ENCODE data around the gene XAGE1B.
"Not testable (repeated sequence)": the region's sequence is repeated elsewhere in the genome, so short reads cannot be mapped to it uniquely, and the experiment has no call there.

XAGE1B gene

GRCh38 chrX:52516987-52517325 lies at the start of gene XAGE1B:
Gene XAGE1B, minus strand, starts transcription at chrX:52517063. Its CDS starts 1,536 bp downstream, at chrX:52515527.
- not testable (repeated sequence) for H3K4me3 ChIP-seq (replicated peaks; ENCODE audit: low read depth, low read length)

GRCh38 chrX:52563105-52563504 lies 46.2 kb upstream of the XAGE1B start:
- no peak for DNase-seq (ENCODE audit: extremely low read depth, low read depth)
- no peak overlapping the region for H3K4me3 ChIP-seq (replicated peaks; ENCODE audit: low read depth, low read length)
- TF ChIP-seq CTCF (IDR thresholded peaks at IDR 0.05; ENCODE audit: low read depth, low read length, missing control alignments), result no peak

More at GRCh38 chrX:52516987-52517325, at the start of gene XAGE1B:
- not testable (repeated sequence) for DNase-seq (ENCODE audit: extremely low read depth, low read depth)

GRCh38 chrX:52558140-52558539 lies 41.3 kb upstream of the XAGE1B start:
- H3K4me3 ChIP-seq (replicated peaks; ENCODE audit: low read depth, low read length), result no peak overlapping the region
- no peak for TF ChIP-seq CTCF (IDR thresholded peaks at IDR 0.05; ENCODE audit: low read depth, low read length, missing control alignments)
- DNase-seq (ENCODE audit: extremely low read depth, low read depth), result no peak

GRCh38 chrX:52556741-52557140 lies 39.9 kb upstream of the XAGE1B start:
- DNase-seq (ENCODE audit: extremely low read depth, low read depth), result no peak
- TF ChIP-seq CTCF (IDR thresholded peaks at IDR 0.05; ENCODE audit: low read depth, low read length, missing control alignments), result no peak

GRCh38 chrX:52553995-52554642 lies 37.3 kb upstream of the XAGE1B start:
- no peak overlapping the region for H3K4me3 ChIP-seq (replicated peaks; ENCODE audit: low read depth, low read length)
- no peak for DNase-seq (ENCODE audit: extremely low read depth, low read depth)
- TF ChIP-seq CTCF (IDR thresholded peaks at IDR 0.05; ENCODE audit: low read depth, low read length, missing control alignments), result no peak

More at GRCh38 chrX:52556741-52557140, 39.9 kb upstream of the XAGE1B start:
- no peak overlapping the region for H3K4me3 ChIP-seq (replicated peaks; ENCODE audit: low read depth, low read length)

- DNase-seq (ENCODE audit: extremely low read depth, low read depth); H3K4me3 ChIP-seq (replicated peaks; ENCODE audit: low read depth, low read length): not testable (repeated sequence)
These were observed 31.9 kb upstream of the XAGE1B start for GRCh38 chrX:52548769-52549168.

GRCh38 chrX:52544147-52544840 lies 27.4 kb upstream of the XAGE1B start:
- no peak overlapping the region for H3K4me3 ChIP-seq (replicated peaks; ENCODE audit: low read depth, low read length)
- TF ChIP-seq CTCF (IDR thresholded peaks at IDR 0.05; ENCODE audit: low read depth, low read length, missing control alignments), result no peak
- DNase-seq (ENCODE audit: extremely low read depth, low read depth), result no peak

- DNase-seq (ENCODE audit: extremely low read depth, low read depth), result no peak
- no peak overlapping the region for H3K4me3 ChIP-seq (replicated peaks; ENCODE audit: low read depth, low read length)
- no peak for TF ChIP-seq CTCF (IDR thresholded peaks at IDR 0.05; ENCODE audit: low read depth, low read length, missing control alignments)
These were observed 25.4 kb upstream of the XAGE1B start for GRCh38 chrX:52542311-52542710.

GRCh38 chrX:52541051-52541450 lies 24.2 kb upstream of the XAGE1B start:
- not testable (repeated sequence) for H3K4me3 ChIP-seq (replicated peaks; ENCODE audit: low read depth, low read length); DNase-seq (ENCODE audit: extremely low read depth, low read depth)

GRCh38 chrX:52516110-52516986 lies 515 bp downstream of the XAGE1B start:
- H3K4me3 ChIP-seq (replicated peaks; ENCODE audit: low read depth, low read length); DNase-seq (ENCODE audit: extremely low read depth, low read depth): not testable (repeated sequence)

All from HFF-Myc (cell line).